DND-41 (cell line): ENCODE data around the gene STK4.

ENCODE experiments used
- ATAC-seq: fragments of 200-7000 bp; cut with Tn5 transposase; 3 replicates; pipeline ENCODE4 v1.9.1; 2021; ENCODE audit warnings: low read depth; ENCODE audit not compliant: insufficient read depth
- DNase-seq: peaks from one replicate; pipeline ENCODE4 v3.0.0-alpha.2; 2020
- H2AFZ ChIP-seq: 2 replicates; pipeline ENCODE4 v1.6.0; 2012; ENCODE audit warnings: low read depth, low read length
- H3K27ac ChIP-seq: 2 replicates; pipeline ENCODE4 v1.5.1; 2012; ENCODE audit warnings: low read length, inconsistent platforms
- H3K27me3 ChIP-seq: fragments of 200-600 bp; sonication (generic); 2 replicates; pipeline ENCODE4 v1.6.0; 2012; ENCODE audit warnings: low read length, mild to moderate bottlenecking, inconsistent platforms; ENCODE audit not compliant: insufficient read depth, poor library complexity
- H3K36me3 ChIP-seq: 2 replicates; pipeline ENCODE4 v1.5.1; 2012; ENCODE audit warnings: low read length, inconsistent platforms; ENCODE audit not compliant: insufficient read depth
- H3K4me1 ChIP-seq: 2 replicates; pipeline ENCODE4 v1.5.1; 2012; ENCODE audit warnings: mild to moderate bottlenecking, low read length; ENCODE audit not compliant: insufficient read depth
- H3K4me2 ChIP-seq: 2 replicates; pipeline ENCODE4 v1.6.0; 2012; ENCODE audit warnings: mild to moderate bottlenecking, moderate library complexity, low read length, inconsistent platforms; ENCODE audit not compliant: insufficient read depth
- H3K4me3 ChIP-seq, 2 experiments: fragments of 200-600 bp in 1 of 2; shearing (Covaris generic) in 1 of 2; 2 replicates each; pipeline ENCODE4 v1.5.1; 2012 to 2016; ENCODE audit warnings: inconsistent platforms in 2 of 2, low read length in 2 of 2, mild to moderate bottlenecking in 2 of 2, low read depth in 1 of 2, moderate library complexity in 1 of 2
- H3K79me2 ChIP-seq: 2 replicates; pipeline ENCODE4 v1.6.0; 2012; ENCODE audit warnings: low read length, inconsistent platforms; ENCODE audit not compliant: insufficient read depth
- H3K9ac ChIP-seq: 2 replicates; pipeline ENCODE4 v1.6.0; 2012; ENCODE audit warnings: low read depth, mild to moderate bottlenecking, inconsistent platforms, low read length, moderate library complexity
- H3K9me3 ChIP-seq: 2 replicates; pipeline ENCODE4 v1.5.1; 2012; ENCODE audit warnings: low read length, moderate library complexity, mild to moderate bottlenecking, inconsistent platforms; ENCODE audit not compliant: insufficient read depth, severe bottlenecking
- H4K20me1 ChIP-seq: 2 replicates; pipeline ENCODE4 v1.6.0; 2012; ENCODE audit warnings: low read length; ENCODE audit not compliant: insufficient read depth
- EZH2 ChIP-seq: IDR thresholded peaks from 3 replicates; pipeline ENCODE4 v1.6.1; 2012; ENCODE audit warnings: borderline replicate concordance, low read depth, mild to moderate bottlenecking, moderate library complexity, low read length, inconsistent platforms; ENCODE audit not compliant: severe bottlenecking
- TF ChIP-seq, protein P1 (sequence below): IDR thresholded peaks from 2 replicates; pipeline ENCODE4 v1.5.1; 2012; ENCODE audit warnings: borderline replicate concordance, low read length, moderate library complexity, mild to moderate bottlenecking; ENCODE audit not compliant: poor library complexity, severe bottlenecking; ENCODE audit errors: extremely low read depth

STK4 gene

DNA sequence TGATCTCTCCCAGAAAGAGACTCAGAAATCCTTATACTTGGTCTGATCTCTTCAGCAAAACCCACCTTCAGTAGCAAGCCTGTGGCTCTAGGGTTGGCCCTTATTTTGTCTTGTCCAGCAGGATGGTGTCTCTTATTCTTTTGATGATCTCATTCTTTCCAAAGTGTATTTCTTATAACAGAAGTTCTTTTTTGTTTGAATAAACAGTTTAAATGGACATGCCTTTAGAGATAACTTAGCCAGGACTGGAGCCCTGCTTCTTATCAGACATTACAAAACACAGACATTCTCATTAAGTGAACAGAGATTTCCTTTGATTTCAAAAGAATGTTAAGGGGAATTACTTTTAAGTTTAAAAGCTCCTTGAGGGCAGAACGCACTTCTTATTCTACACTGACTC lies 102.9 kb downstream of the STK4 start:
- no peak overlapping the region for H2AFZ ChIP-seq
- H3K4me2 ChIP-seq: no peak overlapping the region
- H4K20me1 ChIP-seq: peaks cover 15% of the 10 kb centered on the region; the same call in 1 of the 2 replicates
- DNase-seq (no peak), ATAC-seq (no peak)
- peaks cover 44% of the 10 kb centered on the region for H3K36me3 ChIP-seq
- TF ChIP-seq EZH2: no peak
- TF ChIP-seq, protein P1, sequence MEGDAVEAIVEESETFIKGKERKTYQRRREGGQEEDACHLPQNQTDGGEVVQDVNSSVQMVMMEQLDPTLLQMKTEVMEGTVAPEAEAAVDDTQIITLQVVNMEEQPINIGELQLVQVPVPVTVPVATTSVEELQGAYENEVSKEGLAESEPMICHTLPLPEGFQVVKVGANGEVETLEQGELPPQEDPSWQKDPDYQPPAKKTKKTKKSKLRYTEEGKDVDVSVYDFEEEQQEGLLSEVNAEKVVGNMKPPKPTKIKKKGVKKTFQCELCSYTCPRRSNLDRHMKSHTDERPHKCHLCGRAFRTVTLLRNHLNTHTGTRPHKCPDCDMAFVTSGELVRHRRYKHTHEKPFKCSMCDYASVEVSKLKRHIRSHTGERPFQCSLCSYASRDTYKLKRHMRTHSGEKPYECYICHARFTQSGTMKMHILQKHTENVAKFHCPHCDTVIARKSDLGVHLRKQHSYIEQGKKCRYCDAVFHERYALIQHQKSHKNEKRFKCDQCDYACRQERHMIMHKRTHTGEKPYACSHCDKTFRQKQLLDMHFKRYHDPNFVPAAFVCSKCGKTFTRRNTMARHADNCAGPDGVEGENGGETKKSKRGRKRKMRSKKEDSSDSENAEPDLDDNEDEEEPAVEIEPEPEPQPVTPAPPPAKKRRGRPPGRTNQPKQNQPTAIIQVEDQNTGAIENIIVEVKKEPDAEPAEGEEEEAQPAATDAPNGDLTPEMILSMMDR: no peak
- peaks cover 5% of the 10 kb centered on the region; the same call in 1 of the 2 replicates for H3K79me2 ChIP-seq
- no peaks in the 10 kb centered on the region for H3K9me3 ChIP-seq
- H3K27ac ChIP-seq: no peak overlapping the region
- H3K9ac ChIP-seq: no peak overlapping the region
- no peaks in the 10 kb centered on the region for H3K27me3 ChIP-seq
- H3K4me3 ChIP-seq: no peak overlapping the region
- no peaks in the 10 kb centered on the region for H3K4me1 ChIP-seq

DNA sequence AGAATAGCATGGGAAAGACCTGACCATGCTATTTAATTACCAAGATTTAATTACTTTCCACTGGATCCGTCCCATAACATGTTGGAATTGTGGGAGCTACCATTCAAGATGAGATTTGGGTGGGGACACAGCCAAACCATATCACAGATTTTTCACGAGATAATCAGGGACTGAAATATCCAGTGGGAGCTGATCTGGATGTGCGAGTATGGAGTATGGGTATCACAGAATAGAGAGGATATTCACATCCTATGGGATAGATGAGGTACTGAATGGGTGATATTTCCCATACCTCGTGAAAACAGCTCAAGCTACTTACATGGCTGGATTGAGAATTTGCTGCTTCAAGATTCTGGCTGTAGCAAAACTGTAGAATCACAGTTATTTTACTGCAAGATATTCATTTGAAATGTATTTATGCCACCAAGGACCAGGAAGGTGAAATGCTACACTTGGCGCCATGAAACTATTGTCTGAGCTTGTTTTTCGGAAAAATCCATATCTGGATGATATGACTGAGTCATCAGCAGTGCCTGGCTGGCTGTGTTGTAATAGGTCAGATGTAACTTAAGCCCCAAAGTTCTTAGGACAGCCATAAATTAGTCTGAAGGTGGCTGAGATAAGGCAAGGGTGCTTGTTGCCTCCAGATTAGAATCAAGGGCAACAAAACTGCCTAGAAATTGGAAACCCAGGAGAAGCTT lies 104.8 kb downstream of the STK4 start:
- Histone ChIP-seq H3K9me3 (no peaks in the 10 kb centered on the region), H3K36me3 (peaks cover 60% of the 10 kb centered on the region), H3K4me2 (no peak overlapping the region), H2AFZ (no peak overlapping the region), H3K4me3 (no peak overlapping the region), H3K79me2 (no peaks in the 10 kb centered on the region), H3K27me3 (no peaks in the 10 kb centered on the region), H3K4me1 (no peaks in the 10 kb centered on the region), H3K27ac (no peak overlapping the region), H4K20me1 (peaks cover 8% of the 10 kb centered on the region; the same call in 1 of the 2 replicates), H3K9ac (no peak overlapping the region)
- DNase-seq (no peak), ATAC-seq (no peak)
- no peak for TF ChIP-seq EZH2
- TF ChIP-seq, protein P1: no peak

DNA sequence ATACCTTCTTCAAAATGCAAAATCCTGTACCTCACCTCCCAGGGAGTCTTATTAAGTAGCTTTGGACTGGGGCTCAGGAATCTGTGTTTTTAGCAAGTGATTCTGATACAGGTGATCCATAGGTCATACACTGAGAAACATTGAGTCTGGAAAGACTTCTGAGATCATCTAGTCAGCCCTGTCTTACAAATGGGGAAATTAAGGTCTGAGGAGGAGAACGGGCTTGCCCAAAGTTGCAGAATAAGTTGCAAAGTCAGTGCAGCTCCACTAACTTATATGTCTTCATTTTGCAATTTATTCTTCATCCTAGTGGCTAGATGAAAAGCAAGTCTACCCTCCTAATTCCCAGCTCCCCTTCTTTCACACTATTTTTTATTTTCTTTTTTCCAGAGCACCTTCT lies 105.8 kb downstream of the STK4 start:
- no peaks in the 10 kb centered on the region for H3K9me3 ChIP-seq
- ATAC-seq (no peak), DNase-seq (no peak)
- no peak for TF ChIP-seq EZH2
- TF ChIP-seq, protein P1: no peak
- no peak overlapping the region for H3K9ac ChIP-seq
- no peaks in the 10 kb centered on the region for H3K27me3 ChIP-seq
- H3K79me2 ChIP-seq: no peaks in the 10 kb centered on the region
- H3K36me3 ChIP-seq: peaks cover 66% of the 10 kb centered on the region
- no peak overlapping the region for H3K4me3 ChIP-seq
- H3K27ac ChIP-seq: no peak overlapping the region
- H3K4me2 ChIP-seq: no peak overlapping the region
- no peaks in the 10 kb centered on the region for H3K4me1 ChIP-seq
- peaks cover 8% of the 10 kb centered on the region; the same call in 1 of the 2 replicates for H4K20me1 ChIP-seq
- H2AFZ ChIP-seq: no peak overlapping the region
